NCI-H1417 treated with DMSO at 0.1 percent for 48 hours (cell line): Measurements from ENCODE around the gene PSMG4.

Experiments
- DNase-seq: peaks from one replicate; lab custom pipeline; 2025; lab: John Stamatoyannopoulos, UW

The PSMG4 gene

GRCh38 chr6:3251462-3252314 lies 7.1 kb upstream of the PSMG4 start:
- DNase-seq, result peak; percentile 27

GRCh38 chr6:3252369-3252768 lies 6.4 kb upstream of the PSMG4 start:
- no peak for DNase-seq

GRCh38 chr6:3252861-3253596 lies 5.7 kb upstream of the PSMG4 start:
- DNase-seq, result no peak

GRCh38 chr6:3253597-3253961 lies 5.2 kb upstream of the PSMG4 start:
- no peak for DNase-seq

GRCh38 chr6:3258201-3258600 lies 546 bp upstream of the PSMG4 start:
- DNase-seq, result no peak

GRCh38 chr6:3259491-3259958 lies 778 bp downstream of the PSMG4 start:
- no peak for DNase-seq

GRCh38 chr6:3260296-3260695 lies 1.5 kb downstream of the PSMG4 start:
- DNase-seq, result no peak

- no peak for DNase-seq
Observed at GRCh38 chr6:3260772-3261517, 2.2 kb downstream of the PSMG4 start.

- no peak for DNase-seq
Observed at GRCh38 chr6:3261518-3261820, 2.7 kb downstream of the PSMG4 start.

GRCh38 chr6:3261921-3262320 lies 3.2 kb downstream of the PSMG4 start:
- DNase-seq, result no peak

GRCh38 chr6:3263096-3263495 lies 4.3 kb downstream of the PSMG4 start:
- DNase-seq, result no peak

GRCh38 chr6:3264356-3264755 lies 5.6 kb downstream of the PSMG4 start:
- no peak for DNase-seq

- DNase-seq, result no peak
Observed at GRCh38 chr6:3265671-3266070, 6.9 kb downstream of the PSMG4 start.

GRCh38 chr6:3266170-3266569 lies 7.4 kb downstream of the PSMG4 start:
- no peak for DNase-seq

- DNase-seq, result no peak
Observed at GRCh38 chr6:3267162-3267561, 8.4 kb downstream of the PSMG4 start.

- DNase-seq, result no peak
Observed at GRCh38 chr6:3268680-3269079, 9.9 kb downstream of the PSMG4 start.

- no peak for DNase-seq
Observed at GRCh38 chr6:3269281-3269975, 10.7 kb downstream of the PSMG4 start.

- DNase-seq, result no peak
Observed at GRCh38 chr6:3270258-3270657, 11.5 kb downstream of the PSMG4 start.

GRCh38 chr6:3271756-3272155 lies 13.0 kb downstream of the PSMG4 start:
- DNase-seq, result no peak

GRCh38 chr6:3272911-3273547 lies 14.3 kb downstream of the PSMG4 start:
- DNase-seq, result no peak

GRCh38 chr6:3273707-3274521 lies 15.2 kb downstream of the PSMG4 start:
- DNase-seq, result no peak
